ENCODE results near the gene CGNL1.

CGNL1 gene

DNA sequence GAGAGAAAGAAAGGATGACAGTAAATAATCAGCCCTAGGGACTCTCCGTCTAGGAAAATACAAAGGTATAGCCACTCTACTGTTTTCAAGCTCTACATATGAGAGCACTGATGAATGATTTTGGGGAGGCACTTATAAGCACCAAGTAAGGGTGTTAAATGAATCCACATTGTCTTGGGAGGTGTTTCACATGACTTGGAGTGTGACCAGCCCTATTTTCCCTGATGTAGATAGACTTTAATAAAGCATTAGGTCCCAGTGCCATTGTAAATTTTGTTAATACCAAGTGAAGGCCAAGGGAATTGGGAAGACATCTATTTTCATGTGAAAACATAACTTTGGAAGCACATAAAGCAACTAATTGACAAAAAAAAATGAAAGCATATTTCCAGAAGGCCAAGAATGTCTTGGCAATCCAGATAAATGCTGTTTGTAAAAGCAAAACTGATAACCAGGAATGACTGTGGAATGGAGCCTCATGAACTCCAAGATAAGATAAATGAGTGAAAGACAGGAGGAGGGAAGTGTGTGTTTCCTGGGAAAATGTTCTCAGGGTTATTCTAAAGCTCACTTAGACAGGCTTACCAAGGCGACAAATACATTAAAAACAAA is 119.4 kb downstream of the CGNL1 start:
- no peak for DNase-seq

DNA sequence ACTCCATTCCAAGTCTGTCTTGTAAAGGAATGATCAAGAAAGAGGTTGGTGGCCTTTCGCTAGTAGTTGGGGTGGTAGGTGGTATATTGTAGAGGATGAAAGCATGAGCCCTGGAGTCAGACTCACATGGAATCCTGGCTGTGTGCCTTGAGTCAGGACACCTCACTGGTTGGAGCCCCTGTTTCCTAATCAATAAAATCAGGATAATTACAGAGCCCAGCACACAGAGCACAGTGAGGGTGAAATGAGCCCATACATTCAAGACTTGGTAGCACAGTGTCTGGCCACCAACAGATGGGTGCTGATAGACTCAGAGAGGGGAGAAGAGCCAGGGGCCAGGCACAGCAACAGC is 120.3 kb downstream of the CGNL1 start:
- DNase-seq = no peak

DNA sequence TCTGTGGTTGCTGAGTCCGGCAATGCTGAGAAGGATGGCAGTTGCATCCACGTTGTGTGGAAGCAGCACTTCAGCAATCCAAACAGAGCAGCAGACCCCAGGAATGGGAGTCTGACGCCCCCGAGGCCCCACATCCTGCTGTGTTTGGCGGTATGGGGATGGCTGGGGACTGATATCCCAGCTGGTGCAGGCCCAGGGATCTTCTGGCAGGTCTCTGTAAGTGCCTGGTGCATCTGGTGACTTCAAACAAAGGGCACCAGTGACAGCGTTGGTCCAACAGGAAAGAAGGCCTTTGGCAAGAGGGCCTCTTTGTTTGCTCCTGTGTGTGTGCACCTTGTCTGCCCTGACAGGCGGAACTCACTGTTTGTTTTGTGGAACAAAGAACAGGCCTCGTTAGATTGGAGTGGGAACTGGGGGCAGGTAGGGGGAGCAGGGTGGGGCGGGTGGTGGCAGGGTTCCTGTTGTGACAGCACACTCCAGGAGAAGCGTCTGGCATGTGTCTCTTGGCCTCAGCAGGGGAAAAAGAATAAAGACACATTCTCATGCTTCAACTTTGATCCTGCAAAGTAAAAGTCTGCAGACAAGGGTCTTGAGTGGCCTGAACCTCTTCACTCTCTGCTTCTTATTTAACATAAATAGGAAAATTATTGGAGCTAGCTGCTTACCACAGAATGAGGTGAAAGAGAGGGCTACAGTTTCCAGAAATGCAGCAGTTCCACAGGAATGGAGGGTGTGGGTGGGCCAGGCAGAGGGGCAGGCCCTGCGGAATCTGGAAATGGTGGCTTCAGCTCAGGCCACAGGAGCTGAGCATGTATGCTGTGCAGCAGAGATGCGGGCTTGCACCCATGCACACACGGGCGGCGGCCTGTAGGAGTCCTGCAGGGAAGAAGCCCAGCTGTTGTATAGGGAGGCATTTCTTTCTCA is 120.9 kb downstream of the CGNL1 start:
- DNase-seq = peak in 1 of 58 donors; percentile 27

- no peak for DNase-seq
These were observed 124.0 kb downstream of the CGNL1 start for GRCh38 chr15:57500256-57500655.

DNA sequence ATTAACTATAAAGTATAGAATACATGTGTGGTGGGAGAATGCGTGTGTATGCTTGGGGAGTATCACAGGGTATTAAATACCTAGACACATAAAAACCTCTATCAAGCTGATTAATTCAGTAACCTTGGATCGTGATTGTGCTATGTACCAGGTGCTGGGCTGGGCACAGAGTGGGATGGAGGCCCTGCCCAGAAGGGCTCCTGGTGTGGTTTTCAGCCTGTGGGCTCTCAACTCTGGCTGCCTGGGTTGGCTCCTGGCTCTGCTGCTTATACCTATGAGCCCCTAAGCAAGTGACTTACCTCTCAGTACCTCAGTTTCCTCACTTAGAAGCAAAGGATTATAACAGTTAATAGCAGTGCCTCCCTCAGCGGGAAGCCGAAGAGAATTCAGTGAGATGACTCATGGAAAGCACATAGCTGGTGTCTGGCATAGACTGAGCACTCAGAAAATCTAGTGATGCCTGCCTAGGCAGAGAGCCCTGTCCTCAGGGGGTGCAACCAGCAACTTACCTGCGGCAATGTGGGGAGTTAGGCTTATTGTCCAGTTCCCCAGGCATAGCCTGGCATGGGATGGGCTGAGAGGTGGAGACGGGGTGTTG is 124.8 kb downstream of the CGNL1 start:
- DNase-seq = no peak

- DNase-seq = no peak
These were observed 125.8 kb downstream of the CGNL1 start for GRCh38 chr15:57502116-57502515.

DNA sequence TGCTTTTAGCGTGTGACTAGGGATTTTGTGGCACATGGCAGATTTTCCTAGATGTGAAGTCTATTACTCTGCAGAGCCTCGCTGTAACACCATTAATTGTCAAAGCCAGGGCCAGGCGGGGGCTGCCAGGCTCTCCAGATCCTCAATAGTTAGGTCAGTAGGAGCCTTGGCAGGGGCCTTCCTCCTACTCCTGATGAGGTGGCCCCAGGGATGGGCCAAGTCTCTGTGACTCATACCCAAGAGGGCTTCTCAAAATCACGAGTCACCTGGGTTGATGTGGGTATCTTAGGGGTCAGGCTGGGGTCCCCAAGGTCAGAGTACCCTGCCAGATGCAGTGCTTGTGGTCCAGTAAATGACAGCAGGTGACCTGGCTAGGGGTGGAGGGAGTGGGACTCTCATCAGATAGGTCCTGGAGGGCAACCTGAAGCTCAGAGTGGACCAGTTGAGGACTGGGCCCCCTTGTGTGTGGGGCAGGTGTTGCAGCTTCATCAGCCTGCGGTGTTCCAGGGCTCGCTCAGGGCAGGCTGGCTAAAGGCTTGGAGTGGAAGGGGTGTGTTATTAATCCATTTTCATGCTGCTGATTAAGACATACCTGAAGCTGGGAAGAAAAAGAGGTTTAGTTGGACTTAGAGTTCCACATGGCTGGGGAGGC is 126.9 kb downstream of the CGNL1 start:
- DNase-seq = no peak

- DNase-seq = no peak
These were observed 127.8 kb downstream of the CGNL1 start for GRCh38 chr15:57503911-57504598.

DNA sequence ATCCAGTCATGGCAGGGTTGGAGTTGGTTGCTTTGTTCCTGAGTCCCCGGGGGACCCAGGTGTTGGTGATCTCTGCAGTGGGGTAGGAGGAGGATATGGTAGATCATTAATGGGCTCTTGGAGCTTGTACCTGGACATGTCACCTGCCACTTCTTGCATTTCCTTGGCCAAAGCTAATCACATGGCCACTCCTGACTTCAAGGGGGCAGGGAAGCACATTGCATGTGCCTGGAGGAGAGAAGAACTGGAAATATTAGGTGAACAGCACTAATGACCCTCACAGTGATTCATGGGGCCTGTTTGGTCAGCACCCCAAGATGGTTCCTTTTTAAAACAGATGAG is 128.3 kb downstream of the CGNL1 start:
- DNase-seq = no peak

- no peak for DNase-seq
These were observed 128.9 kb downstream of the CGNL1 start for GRCh38 chr15:57505056-57505715.

DNA sequence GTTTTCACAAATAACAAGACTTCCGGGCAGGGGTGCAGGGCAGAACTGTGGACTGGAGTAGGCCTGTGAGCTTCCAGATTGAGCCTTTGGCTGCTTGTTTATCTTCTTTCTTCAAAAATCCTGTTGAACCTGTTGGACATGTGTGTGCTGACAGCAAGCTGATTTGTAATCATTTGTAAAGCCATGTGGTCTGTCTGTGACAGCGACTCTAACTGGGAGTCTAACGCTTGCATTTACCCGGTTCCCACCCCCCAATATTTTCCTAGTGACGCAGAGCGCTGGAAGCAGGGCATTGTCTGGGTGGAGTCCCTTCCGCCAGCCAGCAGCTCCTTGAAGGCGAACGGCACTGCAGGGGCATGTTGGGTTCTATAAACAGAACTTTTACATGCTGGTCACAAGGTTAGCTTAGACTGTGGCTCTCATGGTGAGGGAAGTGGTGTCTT is 129.7 kb downstream of the CGNL1 start:
- DNase-seq = peak in 3 of 58 donors; percentile 7 to 14 (median 11)

DNA sequence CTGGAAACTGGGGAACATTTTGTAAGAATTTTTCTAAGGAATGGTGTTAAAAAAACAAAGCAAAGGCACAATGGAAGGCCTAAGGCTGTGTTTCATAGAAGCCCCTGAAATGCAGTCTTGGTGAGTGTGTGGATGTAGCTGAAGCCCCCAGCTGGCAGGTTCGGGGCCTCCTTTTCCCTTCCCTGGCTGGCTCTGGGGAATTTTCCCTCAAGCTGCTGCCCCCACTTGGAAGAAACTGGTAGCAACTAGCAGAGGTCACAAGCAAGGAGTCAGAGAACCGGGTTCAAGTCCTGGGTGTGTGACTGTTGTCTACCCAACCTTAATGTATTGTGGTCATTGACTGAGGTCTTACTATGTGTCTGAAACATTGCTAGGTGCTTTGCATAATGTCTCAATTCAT is 130.1 kb downstream of the CGNL1 start:
- DNase-seq = no peak

DNA sequence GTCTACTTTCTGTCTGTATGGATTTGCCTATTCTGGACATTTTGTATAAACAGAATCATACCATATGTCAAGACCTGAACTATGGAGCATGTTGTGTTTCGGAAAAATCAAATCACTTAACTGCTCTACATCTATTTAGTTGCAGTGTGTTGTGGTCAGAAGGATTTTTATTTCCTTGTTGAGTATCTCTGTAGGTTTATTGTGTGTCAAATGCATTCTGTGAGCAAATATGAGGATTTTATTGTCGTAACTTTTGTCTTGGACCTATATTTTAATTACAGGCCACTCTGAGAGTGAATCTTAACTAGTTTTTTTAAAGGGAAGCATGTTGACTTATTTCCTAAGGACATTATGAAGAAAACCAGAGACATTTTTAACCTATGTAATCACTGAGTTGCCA is 130.8 kb downstream of the CGNL1 start:
- DNase-seq = no peak

DNA sequence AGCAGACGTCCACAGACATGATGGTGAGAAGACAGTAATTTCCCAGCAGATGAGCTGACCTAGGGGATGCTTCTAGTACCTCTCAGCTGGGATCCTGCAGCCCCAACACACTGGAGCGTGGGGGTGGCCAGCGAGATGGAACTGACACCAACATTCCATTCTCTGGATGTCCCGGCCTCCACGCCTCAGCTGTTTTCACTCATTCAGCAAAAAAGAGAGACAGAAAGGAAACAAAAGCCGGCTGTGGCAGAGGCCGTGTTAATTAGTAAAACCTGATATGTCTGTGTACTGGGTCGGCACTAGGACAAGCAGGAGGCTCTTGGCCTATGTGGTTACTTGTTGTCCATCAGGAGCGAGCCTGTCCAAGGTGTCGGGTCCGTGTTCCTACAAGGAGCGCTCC is 132.8 kb downstream of the CGNL1 start:
- no peak for DNase-seq

- no peak for DNase-seq
These were observed 133.7 kb downstream of the CGNL1 start for GRCh38 chr15:57509965-57510364.

DNA sequence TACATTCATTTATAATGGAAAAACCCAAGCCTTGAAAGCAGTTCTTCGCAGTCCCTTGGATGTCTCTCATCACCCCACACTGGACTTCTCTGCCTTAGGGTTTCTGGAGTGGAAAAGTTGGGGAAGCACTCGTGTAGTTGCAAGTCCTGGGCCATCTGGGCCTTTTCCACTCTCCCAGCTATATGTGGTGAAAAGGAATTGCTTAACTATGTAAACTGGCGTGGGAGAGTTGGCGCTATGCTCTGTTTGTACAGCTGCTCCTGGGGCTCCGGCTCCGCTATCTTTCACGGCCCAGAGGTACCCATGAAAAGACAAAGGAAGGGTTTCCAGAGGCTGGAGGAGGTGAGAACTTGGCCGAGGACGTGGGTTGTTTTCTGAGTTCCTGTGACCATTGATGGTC is 134.3 kb downstream of the CGNL1 start:
- no peak for DNase-seq

DNA sequence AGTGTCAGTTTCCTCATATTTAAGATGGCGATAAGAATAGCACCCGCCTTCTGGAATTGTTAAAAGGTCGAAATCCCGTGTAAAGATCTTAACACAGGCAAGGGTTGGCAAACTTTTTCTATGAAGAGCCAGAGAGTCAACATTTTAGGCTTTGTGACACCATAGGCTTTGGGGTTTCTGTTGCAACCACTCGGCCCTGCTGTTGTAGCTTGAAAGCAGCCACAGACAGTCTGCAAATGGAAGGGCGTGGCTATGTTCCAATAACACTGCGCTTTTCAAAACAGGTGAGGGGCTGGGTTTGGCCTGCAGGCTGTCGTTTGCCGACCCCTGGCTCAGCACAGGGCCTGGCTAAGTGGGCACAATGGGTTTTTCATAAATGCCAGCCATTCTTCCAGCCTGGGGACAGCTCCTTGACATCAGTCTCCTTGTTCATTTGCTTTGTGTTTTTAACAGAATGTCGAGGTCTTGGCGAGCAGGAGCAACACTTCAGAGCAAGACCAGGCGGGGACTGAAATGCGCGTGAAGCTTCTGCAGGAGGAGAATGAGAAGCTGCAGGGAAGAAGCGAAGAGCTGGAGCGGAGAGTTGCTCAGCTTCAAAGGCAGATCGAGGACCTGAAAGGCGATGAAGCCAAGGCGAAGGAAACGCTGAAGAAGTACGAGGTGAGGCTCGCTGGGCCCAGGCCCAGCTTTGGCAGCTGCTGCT is 140.2 kb downstream of the CGNL1 start:
- no peak for DNase-seq

- DNase-seq = no peak
These were observed 140.8 kb downstream of the CGNL1 start for GRCh38 chr15:57517030-57517671.

DNA sequence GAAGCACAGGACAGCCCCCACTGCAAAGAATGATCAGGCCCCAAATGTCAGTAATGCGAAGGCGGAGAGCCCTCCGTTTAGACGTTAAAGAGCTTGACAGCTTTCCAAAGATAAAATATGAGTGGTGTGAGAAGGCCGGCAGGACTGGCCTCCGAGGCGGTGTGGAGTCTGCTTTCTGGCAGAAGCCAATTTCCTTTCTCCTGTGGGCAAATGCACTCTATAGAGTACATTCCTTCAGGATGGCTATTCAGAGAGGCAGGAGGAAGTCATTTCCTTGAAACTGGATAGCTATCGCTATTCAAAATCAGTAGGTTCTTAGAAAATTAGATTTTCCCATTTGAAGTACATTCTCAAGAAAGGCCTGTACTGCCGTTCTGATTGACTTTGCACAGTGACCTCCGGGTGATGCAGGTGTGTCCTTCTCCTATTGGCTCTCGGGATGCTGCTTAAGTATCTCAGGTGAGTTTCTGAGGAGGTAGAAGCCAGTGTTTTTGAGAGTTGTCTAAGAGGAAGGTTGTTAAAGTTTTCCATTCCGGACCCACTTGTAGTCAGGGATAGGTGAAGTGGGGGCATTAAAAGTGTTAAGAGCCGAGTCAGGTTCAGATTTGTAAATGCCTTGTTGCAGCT is 142.6 kb downstream of the CGNL1 start:
- no peak for DNase-seq
